Trophoblast cell (in vitro differentiated cells and primary cell): ENCODE data around the gene RAB11FIP4.

Experiments
- DNase-seq, 2 donors: peaks; one replicate each; pipeline ENCODE4 v3.0.0-alpha.2; 2016
- H2AFZ ChIP-seq: 2 replicates; pipeline ENCODE4 v1.6.1; 2013; ENCODE audit warnings: low read length, moderate library complexity, mild to moderate bottlenecking; ENCODE audit not compliant: insufficient read depth, poor library complexity
- H2AK5ac ChIP-seq: 2 replicates; pipeline ENCODE4 v1.6.1; 2013; ENCODE audit warnings: mild to moderate bottlenecking, low read length
- H2BK120ac ChIP-seq: 2 replicates; pipeline ENCODE4 v1.6.1; 2013; ENCODE audit warnings: low read length, mild to moderate bottlenecking, moderate library complexity; ENCODE audit not compliant: insufficient read depth, poor library complexity
- H2BK12ac ChIP-seq: 2 replicates; pipeline ENCODE4 v1.6.1; 2013; ENCODE audit warnings: mild to moderate bottlenecking, low read length, moderate library complexity
- H2BK5ac ChIP-seq: 2 replicates; pipeline ENCODE4 v1.6.1; 2013; ENCODE audit warnings: low read length, low read depth, moderate library complexity, mild to moderate bottlenecking; ENCODE audit not compliant: poor library complexity
- H3K14ac ChIP-seq: 2 replicates; pipeline ENCODE4 v1.6.1; 2013; ENCODE audit warnings: mild to moderate bottlenecking, low read length
- H3K18ac ChIP-seq: 2 replicates; pipeline ENCODE4 v1.6.1; 2013; ENCODE audit warnings: mild to moderate bottlenecking, low read length
- H3K23ac ChIP-seq: 2 replicates; pipeline ENCODE4 v1.6.1; 2013; ENCODE audit warnings: low read length
- H3K27ac ChIP-seq: 2 replicates; pipeline ENCODE4 v1.5.1; 2013; ENCODE audit warnings: low read depth, mild to moderate bottlenecking, inconsistent platforms, low read length, moderate library complexity
- H3K27me3 ChIP-seq: 2 replicates; pipeline ENCODE4 v1.6.1; 2013; ENCODE audit warnings: inconsistent platforms, mild to moderate bottlenecking, low read length, moderate library complexity; ENCODE audit not compliant: insufficient read depth
- H3K36me3 ChIP-seq, 2 experiments: 1 replicate in 1 of 2; 2 replicates in 1 of 2; pipeline ENCODE4 v1.6.1; 2013; ENCODE audit warnings: low read length in 2 of 2, mild to moderate bottlenecking in 2 of 2, moderate library complexity in 1 of 2; ENCODE audit not compliant: insufficient read depth in 2 of 2, control insufficient read depth in 1 of 2
- H3K4ac ChIP-seq: 2 replicates; pipeline ENCODE4 v1.6.1; 2013; ENCODE audit warnings: low read depth, mild to moderate bottlenecking, low read length, moderate library complexity
- H3K4me1 ChIP-seq, 2 experiments: 1 replicate in 1 of 2; 2 replicates in 1 of 2; pipeline ENCODE4 v1.6.1; 2013; ENCODE audit warnings: low read length in 2 of 2, mild to moderate bottlenecking in 2 of 2, moderate library complexity in 1 of 2; ENCODE audit not compliant: insufficient read depth in 2 of 2, control insufficient read depth in 1 of 2
- H3K4me2 ChIP-seq: 2 replicates; pipeline ENCODE4 v1.6.1; 2013; ENCODE audit warnings: inconsistent platforms, mild to moderate bottlenecking, low read length, moderate library complexity
- H3K4me3 ChIP-seq: 2 replicates; pipeline ENCODE4 v1.5.1; 2013; ENCODE audit warnings: mild to moderate bottlenecking, low read depth, low read length, inconsistent platforms
- H3K79me1 ChIP-seq: one replicate; pipeline ENCODE4 v1.6.1; 2013; ENCODE audit warnings: low read length
- H3K79me2 ChIP-seq: 2 replicates; pipeline ENCODE4 v1.6.1; 2013; ENCODE audit warnings: low read length, mild to moderate bottlenecking; ENCODE audit not compliant: control insufficient read depth, insufficient read depth, poor library complexity
- H3K9ac ChIP-seq: 2 replicates; pipeline ENCODE4 v1.6.1; 2013; ENCODE audit warnings: mild to moderate bottlenecking, low read length
- H3K9me3 ChIP-seq: 2 replicates; pipeline ENCODE4 v1.6.1; 2013; ENCODE audit warnings: low read depth, mild to moderate bottlenecking, control low read depth, inconsistent platforms, low read length; ENCODE audit not compliant: insufficient read depth
- H4K12ac ChIP-seq: 2 replicates; pipeline ENCODE4 v1.6.1; 2013; ENCODE audit warnings: low read depth, mild to moderate bottlenecking, low read length, moderate library complexity
- H4K8ac ChIP-seq: 2 replicates; pipeline ENCODE4 v1.6.1; 2013; ENCODE audit warnings: low read depth, mild to moderate bottlenecking, low read length, moderate library complexity
- H4K91ac ChIP-seq: one replicate; pipeline ENCODE4 v1.6.1; 2013; ENCODE audit warnings: low read depth, mild to moderate bottlenecking, low read length, moderate library complexity
- WGBS: extraction: QIAGEN DNeasy Blood & Tissue Kit; methylation state at CpG from one replicate; pipeline ENCODE4 v1.1.7; 2013; ENCODE audit warnings: missing lambda C conversion rate; ENCODE audit not compliant: insufficient read length, insufficient coverage; ENCODE audit errors: extremely low coverage; 5-methylcytosine and 5-hydroxymethylcytosine counted together

Gene RAB11FIP4

GRCh38 chr17:31456814-31457213, 65.3 kb downstream of the RAB11FIP4 start:
- Histone ChIP-seq H3K27ac (peak overlapping the region; percentile 24), H4K8ac (peak overlapping the region; percentile 26), H3K9ac (no peak overlapping the region), H2BK5ac (peak overlapping the region; percentile 22), H3K4me1 (peaks cover 15 to 19% of the 10 kb centered on the region in 2 experiments), H3K18ac (no peak overlapping the region), H3K14ac (peak overlapping the region; percentile 42), H4K12ac (no peak overlapping the region), H3K27me3 (no peaks in the 10 kb centered on the region), H3K36me3 (no peaks in the 10 kb centered on the region), H3K23ac (no peak overlapping the region), H3K4me2 (no peak overlapping the region), H3K4me3 (no peak overlapping the region), H3K79me1 (peaks cover 12% of the 10 kb centered on the region), H4K91ac (peak overlapping the region; percentile 3), H3K79me2 (no peaks in the 10 kb centered on the region), H2AK5ac (no peak overlapping the region), H2BK120ac (peak overlapping the region; percentile 75), H2AFZ (no peak overlapping the region), H3K4ac (no peak overlapping the region), H3K9me3 (peaks cover 2% of the 10 kb centered on the region), H2BK12ac (peak overlapping the region; percentile 11)
- no CpG with 5 or more reads among the region's 5 CpGs for WGBS
- no peak for DNase-seq

GRCh38 chr17:31457391-31458234, 66.1 kb downstream of the RAB11FIP4 start:
- peak overlapping the region; percentile 75 for H2BK120ac ChIP-seq
- H3K4me3 ChIP-seq, result no peak overlapping the region
- no peak overlapping the region for H4K8ac ChIP-seq
- no peaks in the 10 kb centered on the region for H3K27me3 ChIP-seq
- H3K18ac ChIP-seq, result no peak overlapping the region
- H2BK5ac ChIP-seq, result no peak overlapping the region
- H3K9me3 ChIP-seq, result peaks cover 2% of the 10 kb centered on the region
- no peaks in the 10 kb centered on the region for H3K36me3 ChIP-seq
- no peak for DNase-seq
- H3K79me1 ChIP-seq, result peaks cover 9% of the 10 kb centered on the region
- no peaks in the 10 kb centered on the region for H3K79me2 ChIP-seq
- H4K12ac ChIP-seq, result no peak overlapping the region
- H3K9ac ChIP-seq, result no peak overlapping the region
- no peak overlapping the region for H2AFZ ChIP-seq
- peaks cover 8 to 12% of the 10 kb centered on the region in 2 experiments for H3K4me1 ChIP-seq
- peak overlapping the region; percentile 47 for H4K91ac ChIP-seq
- no peak overlapping the region for H2AK5ac ChIP-seq
- no CpG with 5 or more reads among the region's 10 CpGs for WGBS
- no peak overlapping the region for H3K14ac ChIP-seq
- peak overlapping the region; percentile 24 for H3K27ac ChIP-seq
- no peak overlapping the region for H2BK12ac ChIP-seq
- H3K4ac ChIP-seq, result no peak overlapping the region
- H3K23ac ChIP-seq, result no peak overlapping the region
- H3K4me2 ChIP-seq, result no peak overlapping the region

- Histone ChIP-seq H3K9me3 (peaks cover 2% of the 10 kb centered on the region), H3K36me3 (no peaks in the 10 kb centered on the region), H3K4me1 (peaks cover 5 to 9% of the 10 kb centered on the region in 2 experiments), H3K4me2 (no peak overlapping the region), H3K79me2 (no peaks in the 10 kb centered on the region), H3K27me3 (no peaks in the 10 kb centered on the region), H2BK12ac (no peak overlapping the region), H3K4ac (no peak overlapping the region), H2BK120ac (no peak overlapping the region), H4K8ac (no peak overlapping the region), H3K79me1 (peaks cover 7% of the 10 kb centered on the region), H3K18ac (no peak overlapping the region), H4K12ac (no peak overlapping the region), H3K9ac (peak overlapping the region; percentile 19), H3K23ac (no peak overlapping the region), H2AFZ (no peak overlapping the region), H3K27ac (no peak overlapping the region), H3K4me3 (peak overlapping the region; percentile 19), H4K91ac (peak overlapping the region; percentile 11), H3K14ac (no peak overlapping the region), H2AK5ac (no peak overlapping the region), H2BK5ac (no peak overlapping the region)
- DNase-seq, result no peak
- WGBS, result no CpG with 5 or more reads among the region's 2 CpGs
Measured at GRCh38 chr17:31458829-31459228, 67.4 kb downstream of the RAB11FIP4 start.

- WGBS, result no CpG with 5 or more reads among the region's 4 CpGs
- H3K4me2 ChIP-seq, result no peak overlapping the region
- no peak overlapping the region for H3K18ac ChIP-seq
Measured at GRCh38 chr17:31459716-31460115, 68.2 kb downstream of the RAB11FIP4 start.

More at GRCh38 chr17:31459716-31460115, 68.2 kb downstream of the RAB11FIP4 start:
- Histone ChIP-seq H3K27ac (no peak overlapping the region), H2AK5ac (no peak overlapping the region), H3K9ac (no peak overlapping the region), H3K4me1 (peaks cover 5 to 9% of the 10 kb centered on the region in 2 experiments), H2AFZ (no peak overlapping the region), H3K14ac (no peak overlapping the region), H3K79me1 (peaks cover 7% of the 10 kb centered on the region), H4K12ac (no peak overlapping the region), H3K79me2 (no peaks in the 10 kb centered on the region), H2BK12ac (no peak overlapping the region), H3K27me3 (no peaks in the 10 kb centered on the region), H4K8ac (no peak overlapping the region), H3K23ac (no peak overlapping the region), H2BK120ac (no peak overlapping the region), H3K4me3 (no peak overlapping the region), H2BK5ac (no peak overlapping the region), H3K36me3 (no peaks in the 10 kb centered on the region), H3K9me3 (peaks cover 2% of the 10 kb centered on the region), H4K91ac (no peak overlapping the region), H3K4ac (no peak overlapping the region)
- DNase-seq, result no peak
